HG02943 (cell line): ENCODE results near the gene SLC38A6.
"Not testable (repeated sequence)": the region's sequence is repeated elsewhere in the genome, so short reads cannot be mapped to it uniquely, and the experiment has no call there.

Experiments
- ATAC-seq: cut with Tn5 transposase; IDR thresholded peaks from one replicate; pipeline ENCODE4 v1.9.1; 2021; ENCODE audit warnings: mild to moderate bottlenecking, low read depth, moderate library complexity; ENCODE audit not compliant: unreplicated experiment

Gene SLC38A6

GRCh38 chr14:61048640-61049039 is 67.6 kb downstream of the SLC38A6 start:
- no peak for ATAC-seq

DNA sequence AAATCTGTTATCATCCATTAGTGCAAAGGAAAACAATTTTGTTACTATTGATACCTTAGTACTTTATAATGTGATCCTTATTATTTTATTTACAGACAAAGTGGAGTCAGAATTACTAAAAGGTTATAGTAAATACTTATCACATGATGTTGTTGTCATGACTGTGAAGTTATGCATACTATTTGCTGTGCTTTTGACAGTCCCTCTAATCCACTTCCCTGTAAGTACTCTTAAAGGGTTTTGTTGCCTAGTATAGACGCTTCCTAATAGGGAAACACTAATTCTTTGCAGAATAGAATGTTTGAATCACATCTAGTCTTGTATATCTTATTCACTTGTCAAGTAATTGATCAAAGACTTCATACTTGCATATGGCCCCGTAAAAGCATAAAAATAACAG is 69.4 kb downstream of the SLC38A6 start:
- ATAC-seq = no peak

DNA sequence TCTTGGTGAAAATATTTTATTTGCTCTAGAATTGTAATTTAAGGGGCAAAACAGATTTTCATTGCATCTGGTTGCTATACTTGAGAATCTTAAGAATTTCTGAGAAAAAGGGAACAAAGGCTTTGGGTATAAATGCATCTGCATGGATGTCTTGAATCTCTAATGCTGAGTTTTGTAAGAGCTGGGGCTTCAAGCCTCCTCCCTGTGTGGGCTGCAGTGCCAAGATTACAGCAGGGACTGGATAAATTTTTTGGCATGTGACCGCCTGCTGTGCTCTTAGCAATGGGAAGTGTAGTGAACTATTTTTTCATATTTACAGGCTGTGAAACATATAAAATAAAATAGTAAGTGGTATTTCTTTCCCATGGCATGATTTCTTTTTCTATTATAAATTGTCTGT is 70.0 kb downstream of the SLC38A6 start:
- ATAC-seq = no peak

DNA sequence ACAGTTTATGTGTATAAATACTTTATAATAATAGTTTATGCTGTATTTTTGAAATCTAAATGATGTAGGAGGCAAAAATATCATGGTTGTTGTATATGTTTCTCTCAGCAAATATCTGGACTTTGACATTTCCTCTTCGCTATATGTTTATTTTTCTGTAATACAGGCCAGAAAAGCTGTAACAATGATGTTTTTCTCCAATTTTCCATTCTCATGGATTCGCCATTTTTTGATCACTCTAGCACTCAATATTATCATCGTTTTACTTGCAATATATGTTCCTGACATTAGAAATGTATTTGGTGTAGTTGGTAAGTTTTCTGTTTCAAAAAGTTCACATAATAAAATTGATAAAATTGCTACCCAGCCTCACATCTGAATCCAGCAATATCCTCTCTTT is 70.6 kb downstream of the SLC38A6 start:
- no peak for ATAC-seq

DNA sequence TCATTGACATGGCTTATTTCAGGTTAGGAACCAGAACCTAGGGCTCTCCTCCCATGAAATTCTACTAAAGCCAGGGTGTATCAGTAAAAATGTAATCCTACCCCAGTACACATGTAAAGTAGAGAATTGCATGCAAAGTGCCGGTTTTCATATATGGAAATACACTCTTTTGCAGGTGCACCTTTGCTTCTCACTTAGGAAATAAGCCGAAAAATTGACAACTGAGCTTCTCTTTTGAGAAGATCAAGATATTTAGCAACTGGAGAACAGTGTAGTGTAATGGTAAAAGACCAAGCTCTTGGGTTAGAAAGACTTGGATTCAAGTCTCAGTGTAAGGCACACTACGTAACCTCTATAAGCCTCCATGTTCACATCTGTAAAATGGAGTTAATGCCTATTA is 82.4 kb downstream of the SLC38A6 start:
- ATAC-seq = no peak

DNA sequence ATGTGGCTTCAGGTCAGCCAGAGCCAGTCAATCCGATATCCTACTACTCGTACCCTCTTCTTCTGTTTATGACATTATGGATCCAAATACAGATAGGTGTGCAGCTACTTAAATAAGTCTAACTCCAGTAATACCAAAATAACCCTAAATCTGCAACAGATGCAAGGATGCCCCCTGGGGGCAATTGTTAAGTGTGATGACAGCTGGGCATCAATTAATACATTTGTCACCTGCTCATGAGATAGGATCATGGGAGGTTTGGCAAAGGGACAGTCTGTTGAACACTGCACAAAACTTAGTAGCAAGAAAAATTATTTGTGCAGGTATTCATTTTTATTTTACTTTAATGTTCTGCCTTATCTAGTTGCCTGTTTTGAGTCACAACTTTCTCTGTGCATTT is 83.2 kb downstream of the SLC38A6 start:
- no peak for ATAC-seq

GRCh38 chr14:61064856-61065255 is 83.8 kb downstream of the SLC38A6 start:
- no peak for ATAC-seq

GRCh38 chr14:61065656-61066055 is 84.6 kb downstream of the SLC38A6 start:
- no peak for ATAC-seq

DNA sequence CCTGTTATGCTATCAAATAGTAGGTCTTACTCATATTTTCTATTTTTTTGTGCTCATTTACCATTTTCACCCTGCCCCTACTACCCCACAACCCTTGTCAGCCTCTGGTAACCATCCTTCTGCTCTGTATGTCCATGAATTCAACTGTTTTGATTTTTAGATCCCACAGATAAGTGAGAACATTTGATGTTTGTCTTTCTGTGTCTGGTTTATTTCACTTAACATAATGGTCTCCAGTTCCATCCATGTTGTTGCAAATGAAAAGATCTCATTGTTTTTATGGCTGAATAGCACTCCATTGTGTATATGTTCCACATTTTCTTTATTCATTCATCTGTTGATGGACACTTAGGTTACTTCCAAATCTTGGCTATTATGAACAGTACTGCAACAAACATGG is 91.4 kb downstream of the SLC38A6 start:
- ATAC-seq = not testable (repeated sequence)

- no peak for ATAC-seq
Measured at GRCh38 chr14:61074852-61075251, 93.8 kb downstream of the SLC38A6 start.

DNA sequence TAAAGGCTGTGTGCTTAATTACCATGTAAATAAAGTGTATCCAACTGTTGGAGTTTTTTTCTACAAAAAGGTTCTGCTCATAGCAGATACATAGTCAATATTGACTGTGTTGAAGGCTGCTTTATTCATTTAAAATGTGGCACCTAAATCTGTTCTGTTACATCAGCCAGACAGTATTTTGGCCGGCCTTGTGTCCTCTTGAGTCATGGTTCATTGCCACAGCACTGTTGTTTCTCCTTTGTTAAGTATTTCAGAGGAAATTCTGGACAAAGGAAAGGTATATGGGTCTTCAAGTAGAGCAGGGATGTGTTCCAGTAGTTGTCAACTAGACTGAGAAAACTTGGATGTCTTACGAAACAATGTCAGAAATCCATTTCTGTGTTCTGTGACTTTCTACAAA is 95.5 kb downstream of the SLC38A6 start:
- no peak for ATAC-seq

DNA sequence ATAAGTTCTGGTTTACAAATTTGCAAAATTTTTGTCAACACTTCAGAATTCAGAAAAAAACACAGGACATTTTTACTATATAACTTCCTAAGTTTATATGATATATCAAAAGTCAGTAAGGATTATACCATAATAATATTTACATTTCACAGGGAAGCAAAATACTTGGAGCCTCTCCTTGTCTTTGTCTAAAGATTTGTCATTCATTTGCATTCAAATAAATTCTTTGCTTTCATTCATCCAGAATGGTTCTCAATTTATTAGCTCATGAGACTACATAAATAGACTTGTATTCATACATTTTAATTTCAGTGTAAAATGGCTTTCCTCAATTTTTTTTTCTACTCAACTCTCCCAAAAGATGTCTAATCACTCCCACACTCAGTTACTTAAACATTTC is 96.4 kb downstream of the SLC38A6 start:
- no peak for ATAC-seq

- ATAC-seq = no peak
Measured at GRCh38 chr14:61077951-61078720, 97.1 kb downstream of the SLC38A6 start.

DNA sequence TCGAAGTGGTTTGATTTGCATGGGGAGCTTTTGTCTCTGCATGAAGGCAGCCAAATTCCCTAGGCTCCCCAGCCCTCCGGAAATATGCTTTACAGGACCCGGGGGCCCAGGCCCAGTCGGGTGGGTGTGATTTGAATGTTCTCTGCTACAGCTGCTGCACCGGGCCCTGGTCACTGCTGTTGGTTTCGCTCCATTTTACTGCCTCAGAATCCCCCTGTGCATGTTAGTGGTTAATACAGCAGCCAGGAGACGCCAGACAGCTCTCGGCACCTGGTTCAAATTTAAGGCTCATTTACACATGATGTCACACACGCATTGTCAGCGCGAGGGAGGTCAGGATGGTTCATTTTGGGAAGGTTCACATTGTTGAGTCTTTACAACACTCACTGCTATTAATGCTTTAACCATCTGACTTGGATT is 99.6 kb downstream of the SLC38A6 start:
- peak; percentile 66 for ATAC-seq

DNA sequence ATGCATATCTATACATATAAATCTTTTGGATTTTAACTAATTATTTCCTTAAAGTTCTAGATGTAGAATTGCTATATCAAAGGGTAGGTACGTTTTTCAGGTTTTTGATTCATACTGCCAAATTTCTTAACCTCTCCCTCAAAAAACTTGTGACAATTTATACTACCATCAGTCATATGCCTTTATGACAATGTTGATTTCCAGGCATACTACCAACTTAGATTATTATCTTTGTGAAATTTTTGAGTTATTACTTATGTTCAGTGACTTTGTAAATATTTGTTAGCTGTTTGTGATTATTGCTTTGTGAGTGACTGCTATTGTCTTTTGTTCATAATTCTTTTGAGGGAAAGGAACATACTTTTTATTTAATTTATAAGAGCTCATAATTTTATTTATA is 107.0 kb downstream of the SLC38A6 start:
- no peak for ATAC-seq

GRCh38 chr14:61089126-61089750 is 108.2 kb downstream of the SLC38A6 start:
- ATAC-seq = no peak

GRCh38 chr14:61090432-61091216 is 109.6 kb downstream of the SLC38A6 start:
- ATAC-seq = no peak

DNA sequence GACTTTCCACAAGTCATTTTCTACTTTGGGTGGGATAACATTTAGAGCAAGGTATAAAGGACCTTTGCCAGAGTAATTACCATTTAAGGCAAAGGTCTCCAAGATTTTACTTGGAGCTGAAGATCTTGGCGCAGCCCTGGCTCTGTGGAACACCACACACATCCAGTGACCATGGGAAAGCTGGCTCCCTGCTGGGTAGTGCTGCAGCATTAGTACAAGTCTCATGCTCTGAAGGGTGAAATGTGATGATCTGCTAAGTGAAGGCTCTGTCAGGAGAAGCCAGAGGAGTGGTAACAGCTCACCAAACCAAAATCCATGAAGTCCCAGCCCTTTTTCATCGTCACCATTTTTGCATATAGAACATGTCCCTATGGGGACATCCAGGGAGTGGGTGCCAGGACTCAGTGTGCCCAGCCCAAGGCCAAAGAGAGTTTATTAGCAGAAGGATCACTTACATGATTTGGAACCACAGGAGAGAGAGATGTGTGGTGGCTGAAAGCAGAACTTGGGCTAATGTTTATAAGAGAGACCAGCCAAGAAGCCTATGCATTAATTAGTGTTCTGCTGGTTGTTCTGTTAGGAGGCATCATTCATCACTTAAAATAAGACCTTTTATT is 110.7 kb downstream of the SLC38A6 start:
- no peak for ATAC-seq

GRCh38 chr14:61098096-61098495 is 117.1 kb downstream of the SLC38A6 start:
- ATAC-seq = not testable (repeated sequence)

DNA sequence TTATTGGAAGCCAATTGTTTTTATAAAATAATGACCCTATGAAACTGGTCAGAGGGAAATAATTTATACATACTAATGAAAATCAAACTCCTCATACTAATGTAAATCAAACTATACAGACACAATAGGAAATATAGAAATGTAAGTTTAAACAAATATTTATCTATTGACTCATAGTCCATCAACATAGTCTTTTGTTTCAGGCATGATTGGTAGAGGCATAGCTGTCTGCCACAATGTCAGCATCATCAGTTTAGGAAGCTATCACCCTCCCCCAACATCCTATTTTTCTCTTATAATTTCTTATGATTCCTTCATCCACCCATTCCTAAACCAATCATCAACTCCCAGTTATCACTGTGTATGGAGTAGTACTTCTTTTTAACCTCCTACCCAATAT is 117.7 kb downstream of the SLC38A6 start:
- ATAC-seq = no peak

DNA sequence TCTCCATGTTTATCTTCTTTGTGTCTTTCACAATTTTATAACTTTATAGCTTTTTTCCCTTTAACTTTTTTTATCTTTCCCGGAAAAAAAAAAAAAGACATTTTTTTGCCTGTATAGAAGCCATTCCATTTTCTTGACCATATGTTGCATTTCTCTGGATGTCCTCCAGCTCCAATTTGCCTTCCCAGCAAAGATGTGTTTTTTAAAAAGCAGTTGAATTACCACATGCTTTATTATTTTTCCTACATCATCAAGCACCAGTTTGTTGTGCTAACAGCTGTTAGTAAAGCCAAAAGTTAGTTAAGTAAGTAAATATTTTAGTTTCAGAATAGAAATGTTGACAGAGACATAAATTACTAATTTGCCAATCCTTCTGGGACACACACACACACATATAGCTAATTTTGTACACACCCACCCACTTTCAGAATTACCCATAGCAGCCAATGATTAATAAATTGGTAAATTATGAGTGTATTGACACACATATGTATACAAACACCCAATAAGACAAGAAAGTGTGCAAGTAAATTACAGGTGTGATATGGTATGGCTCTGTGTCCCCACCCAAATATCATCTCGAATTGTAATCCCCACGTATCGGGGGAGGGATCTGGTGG is 118.3 kb downstream of the SLC38A6 start:
- ATAC-seq = no peak
